K562 (cell line): Measurements from ENCODE around the gene GPR68. TPM values are rescaled to one million over a fixed set of nuclear protein-coding genes. Genes with fewer than 3 reads are reported as not detected.
A peak's percentile ranks its signal among the peaks of the same experiment; 100 is the strongest.

Experiments
- BCL6 ChIP-seq: fragments of 250-450 bp; sonication (Bioruptor Pico); IDR thresholded peaks from 2 replicates; pipeline ENCODE4 v1.4.0; 2020
- CCNT2 ChIP-seq: IDR thresholded peaks from 2 replicates; pipeline ENCODE4 v1.6.1; 2011; ENCODE audit warnings: borderline replicate concordance, low read depth, mild to moderate bottlenecking, moderate library complexity, mixed read lengths, low read length; ENCODE audit not compliant: insufficient read length; ENCODE audit errors: extremely low read depth
- EGR1 ChIP-seq: fragments of 450-650 bp; conservative IDR thresholded peaks from 2 replicates; pipeline ENCODE4 v1.6.1; 2017; ENCODE audit warnings: mild to moderate bottlenecking
- MITF ChIP-seq: IDR thresholded peaks from 2 replicates; pipeline ENCODE4 v1.6.1; 2014; ENCODE audit warnings: antibody characterized with exemption
- NFATC3 ChIP-seq: fragments of 450-650 bp; IDR thresholded peaks from 2 replicates; pipeline ENCODE4 v1.6.1; 2017; ENCODE audit warnings: mild to moderate bottlenecking
- PTTG1 ChIP-seq: fragments of 450-650 bp; IDR thresholded peaks from 2 replicates; pipeline ENCODE4 v1.6.1; 2016; ENCODE audit warnings: low read depth, mild to moderate bottlenecking, missing genetic modification characterization, missing compliant biosample characterization
- RBM22 ChIP-seq: fragments of 200-400 bp; formaldehyde crosslinking; IDR thresholded peaks from 2 replicates; pipeline ENCODE4 v1.6.1; 2018; ENCODE audit warnings: low read length, low read depth; ENCODE audit not compliant: poor library complexity, severe bottlenecking
- SIN3A ChIP-seq, 2 experiments: fragments of 150-350 bp in 1 of 2; IDR thresholded peaks; 2 replicates each; pipeline ENCODE4 v1.6.1; 2011 to 2016; ENCODE audit warnings: borderline replicate concordance in 2 of 2, low read depth in 2 of 2, low read length in 2 of 2, mild to moderate bottlenecking in 2 of 2, moderate library complexity in 2 of 2; ENCODE audit not compliant: control insufficient read depth in 1 of 2
- SMAD4 ChIP-seq: fragments of 250-450 bp; sonication (Bioruptor Pico); conservative IDR thresholded peaks from 2 replicates; pipeline ENCODE4 v1.8.0; 2021; ENCODE audit warnings: inconsistent platforms, mild to moderate bottlenecking, moderate library complexity
- YY1 ChIP-seq, 3 experiments: IDR thresholded peaks; 2 replicates each; pipeline ENCODE4 v1.6.1; 2011; ENCODE audit warnings: low read length in 2 of 3, mild to moderate bottlenecking in 2 of 3, moderate library complexity in 2 of 3, borderline replicate concordance in 1 of 3, control low read depth in 1 of 3, low read depth in 1 of 3; ENCODE audit not compliant: insufficient read depth in 3 of 3, insufficient replicate concordance in 2 of 3, control insufficient read depth in 1 of 3, insufficient read length in 1 of 3; ENCODE audit errors: extremely low read depth in 1 of 3
- ZNF280B ChIP-seq: fragments of 250-450 bp; sonication (Bioruptor Pico); IDR thresholded peaks from 2 replicates; pipeline ENCODE4 v1.5.1; 2021; ENCODE audit warnings: mild to moderate bottlenecking
- ZNF444 ChIP-seq: fragments of 250-450 bp; sonication (Bioruptor Pico); IDR thresholded peaks from 2 replicates; pipeline ENCODE4 v1.4.0; 2020; ENCODE audit warnings: mild to moderate bottlenecking, moderate library complexity
- ZNF639 ChIP-seq, 2 experiments: fragments of 200-800 bp in 1 of 2; sonication (Bioruptor generic) in 1 of 2; sonication (generic) in 1 of 2; formaldehyde crosslinking in 1 of 2; IDR thresholded peaks in 1 of 2; conservative IDR thresholded peaks in 1 of 2; 2 replicates each; pipeline versions ENCODE4 v1.5.0 to v1.6.1; 2016 to 2020; ENCODE audit warnings: missing compliant biosample characterization in 1 of 2, missing genetic modification characterization in 1 of 2, missing genetic modification reagents in 1 of 2
- polyA plus RNA-seq, 8 experiments: library from polyadenylated mRNA; depleted of rRNA in 4 of 8; stranded (reverse) in 5 of 8; unstranded in 3 of 8; fragments of >200 nt; fragmentation: Nextera tagmentation in 2 of 8; fragmentation: Illumina TruSeq in 1 of 8; extraction: Ambion mirVana in 2 of 8; extraction: Trizol in 1 of 8; gene quantifications; 2 replicates each; pipeline versions ENCODE4 v1.2.1 to v1.2.3, GENCODE V29; 2011 to 2014; ENCODE audit warnings: inconsistent platforms in 1 of 8, missing spikeins in 1 of 8
- total RNA-seq, 7 experiments: library from RNA; depleted of rRNA in 6 of 7; stranded (reverse); fragments of >200 nt in 6 of 7; fragmentation: Illumina TruSeq in 2 of 7; extraction: Trizol in 2 of 7; gene quantifications; 2 replicates each; pipeline versions ENCODE4 v1.2.1 to v1.2.3, GENCODE V29; 2011 to 2021; ENCODE audit warnings: low replicate concordance in 1 of 7
- TF ChIP-seq, protein P1 (sequence below): sonication (generic); formaldehyde crosslinking; IDR thresholded peaks from 2 replicates; pipeline ENCODE4 v1.8.0; 2023; ENCODE audit warnings: mild to moderate bottlenecking, missing genetic modification reagents

The GPR68 gene
- total and polyA plus RNA-seq, 9 of the 15 experiments (the other 6 are each of a cell fraction or from before 2014, with no cell fraction given) = 0.41 to 9.4 (median 3.7) TPM

GRCh38 chr14:91252871-91253794, 8.6 kb upstream of the GPR68 start (continued):
- peak in 1 of 2 experiments; percentile 79; a peak in 2 of 4 replicates for TF ChIP-seq ZNF639 (CRISPR knock-in tag; conservative IDR thresholded peaks at IDR 0.05 in 1 of 2, IDR thresholded peaks at IDR 0.05 in 1 of 2)
- TF ChIP-seq, protein P1, sequence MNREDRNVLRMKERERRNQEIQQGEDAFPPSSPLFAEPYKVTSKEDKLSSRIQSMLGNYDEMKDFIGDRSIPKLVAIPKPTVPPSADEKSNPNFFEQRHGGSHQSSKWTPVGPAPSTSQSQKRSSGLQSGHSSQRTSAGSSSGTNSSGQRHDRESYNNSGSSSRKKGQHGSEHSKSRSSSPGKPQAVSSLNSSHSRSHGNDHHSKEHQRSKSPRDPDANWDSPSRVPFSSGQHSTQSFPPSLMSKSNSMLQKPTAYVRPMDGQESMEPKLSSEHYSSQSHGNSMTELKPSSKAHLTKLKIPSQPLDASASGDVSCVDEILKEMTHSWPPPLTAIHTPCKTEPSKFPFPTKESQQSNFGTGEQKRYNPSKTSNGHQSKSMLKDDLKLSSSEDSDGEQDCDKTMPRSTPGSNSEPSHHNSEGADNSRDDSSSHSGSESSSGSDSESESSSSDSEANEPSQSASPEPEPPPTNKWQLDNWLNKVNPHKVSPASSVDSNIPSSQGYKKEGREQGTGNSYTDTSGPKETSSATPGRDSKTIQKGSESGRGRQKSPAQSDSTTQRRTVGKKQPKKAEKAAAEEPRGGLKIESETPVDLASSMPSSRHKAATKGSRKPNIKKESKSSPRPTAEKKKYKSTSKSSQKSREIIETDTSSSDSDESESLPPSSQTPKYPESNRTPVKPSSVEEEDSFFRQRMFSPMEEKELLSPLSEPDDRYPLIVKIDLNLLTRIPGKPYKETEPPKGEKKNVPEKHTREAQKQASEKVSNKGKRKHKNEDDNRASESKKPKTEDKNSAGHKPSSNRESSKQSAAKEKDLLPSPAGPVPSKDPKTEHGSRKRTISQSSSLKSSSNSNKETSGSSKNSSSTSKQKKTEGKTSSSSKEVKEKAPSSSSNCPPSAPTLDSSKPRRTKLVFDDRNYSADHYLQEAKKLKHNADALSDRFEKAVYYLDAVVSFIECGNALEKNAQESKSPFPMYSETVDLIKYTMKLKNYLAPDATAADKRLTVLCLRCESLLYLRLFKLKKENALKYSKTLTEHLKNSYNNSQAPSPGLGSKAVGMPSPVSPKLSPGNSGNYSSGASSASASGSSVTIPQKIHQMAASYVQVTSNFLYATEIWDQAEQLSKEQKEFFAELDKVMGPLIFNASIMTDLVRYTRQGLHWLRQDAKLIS (CRISPR knock-in tag) = no peak
- no peak for TF ChIP-seq BCL6
- peak in 1 of 3 experiments; percentile 30 for TF ChIP-seq YY1 (IDR thresholded peaks at IDR 0.05; ENCODE audit: borderline replicate concordance in 1 of 3, control insufficient read depth in 1 of 3, extremely low read depth in 1 of 3, insufficient read depth in 3 of 3, insufficient read length in 1 of 3, insufficient replicate concordance in 2 of 3, low read depth in 1 of 3, low read length in 2 of 3)
- peak; percentile 66 for TF ChIP-seq RBM22
- TF ChIP-seq CCNT2 = peak; percentile 74
- peak; percentile 80 for TF ChIP-seq SMAD4 (CRISPR knock-in tag)
- TF ChIP-seq SIN3A (IDR thresholded peaks at IDR 0.05; ENCODE audit: borderline replicate concordance in 2 of 2, control insufficient read depth in 1 of 2, low read depth in 2 of 2, low read length in 2 of 2) = no peak
- no peak for TF ChIP-seq ZNF444 (CRISPR knock-in tag)
- peak; percentile 74 for TF ChIP-seq EGR1
- TF ChIP-seq ZNF280B (CRISPR knock-in tag) = no peak
- no peak for TF ChIP-seq NFATC3
- TF ChIP-seq PTTG1 (tag) = no peak
- no peak for TF ChIP-seq MITF
